Activated CD8-positive, alpha-beta T cell treated with anti-CD3 and anti-CD28 coated beads for 36 hours (primary cell): Measurements from ENCODE around the gene IQCE. TPM values are rescaled to one million over a fixed set of nuclear protein-coding genes. Genes with fewer than 3 reads are reported as not detected.

ENCODE experiments used
- ATAC-seq: fragments of 200-7000 bp; cut with Tn5 transposase; one replicate; pipeline ENCODE4 v1.10.0; 2021; ENCODE audit warnings: mild to moderate bottlenecking, moderate library complexity
- CTCF ChIA-PET: fragments of 350-600 bp; sonication (Branson Sonifier 250); formaldehyde crosslinking; loops from one replicate; lab custom pipeline; 2021; ENCODE audit warnings: antibody characterized with exemption; lab: Charles Lee
- POLR2A ChIA-PET: fragments of 350-600 bp; sonication (Branson Sonifier 250); formaldehyde crosslinking; loops from one replicate; lab custom pipeline; 2021; ENCODE audit warnings: antibody characterized with exemption; lab: Charles Lee
- DNase-seq: peaks from one replicate; pipeline ENCODE4 v3.0.0-alpha.2; 2020
- H3K27ac Mint-ChIP-seq: one replicate; pipeline ENCODE4 v1.8.0; 2021; ENCODE audit warnings: mild to moderate bottlenecking, mixed read lengths
- H3K27me3 Mint-ChIP-seq: one replicate; pipeline ENCODE4 v1.8.0; 2021; ENCODE audit warnings: mixed read lengths
- H3K36me3 Mint-ChIP-seq: one replicate; pipeline ENCODE4 v1.8.0; 2021; ENCODE audit warnings: low read depth, mixed read lengths
- H3K4me1 Mint-ChIP-seq: one replicate; pipeline ENCODE4 v1.8.0; 2021; ENCODE audit warnings: low read depth, mixed read lengths
- H3K4me3 Mint-ChIP-seq: one replicate; pipeline ENCODE4 v1.8.0; 2021; ENCODE audit warnings: mild to moderate bottlenecking, moderate library complexity, mixed read lengths
- H3K9me3 Mint-ChIP-seq: one replicate; pipeline ENCODE4 v1.8.0; 2021; ENCODE audit warnings: mixed read lengths
- intact Hi-C: fragments of 100-400 bp; cut with micrococcal nuclease; formaldehyde crosslinking; loops from one replicate; pipeline ENCODE4 v1.10.0; 2022
- total RNA-seq, 2 experiments: library from RNA; stranded (reverse); gene quantifications; one replicate each; pipeline ENCODE4 v1.2.3, GENCODE V29; 2021
- TF ChIP-seq, protein P1 (sequence below): fragments of 200-600 bp; IDR thresholded peaks from one replicate; pipeline ENCODE4 v1.8.0; 2022; ENCODE audit warnings: antibody characterized with exemption, mild to moderate bottlenecking

The IQCE gene
- total RNA-seq, 2 experiments from 2014 or later: 4.0 to 4.3 TPM

GRCh38 chr7:2610898-2611297, 52.1 kb downstream of the IQCE start:
- Mint-ChIP-seq H3K27me3 (no peaks in the 10 kb centered on the region), H3K4me1 (peaks cover 7% of the 10 kb centered on the region), H3K36me3 (no peaks in the 10 kb centered on the region), H3K27ac (no peak overlapping the region), H3K4me3 (no peak overlapping the region), H3K9me3 (no peaks in the 10 kb centered on the region)
- no peak for ATAC-seq
- TF ChIP-seq, protein P1, sequence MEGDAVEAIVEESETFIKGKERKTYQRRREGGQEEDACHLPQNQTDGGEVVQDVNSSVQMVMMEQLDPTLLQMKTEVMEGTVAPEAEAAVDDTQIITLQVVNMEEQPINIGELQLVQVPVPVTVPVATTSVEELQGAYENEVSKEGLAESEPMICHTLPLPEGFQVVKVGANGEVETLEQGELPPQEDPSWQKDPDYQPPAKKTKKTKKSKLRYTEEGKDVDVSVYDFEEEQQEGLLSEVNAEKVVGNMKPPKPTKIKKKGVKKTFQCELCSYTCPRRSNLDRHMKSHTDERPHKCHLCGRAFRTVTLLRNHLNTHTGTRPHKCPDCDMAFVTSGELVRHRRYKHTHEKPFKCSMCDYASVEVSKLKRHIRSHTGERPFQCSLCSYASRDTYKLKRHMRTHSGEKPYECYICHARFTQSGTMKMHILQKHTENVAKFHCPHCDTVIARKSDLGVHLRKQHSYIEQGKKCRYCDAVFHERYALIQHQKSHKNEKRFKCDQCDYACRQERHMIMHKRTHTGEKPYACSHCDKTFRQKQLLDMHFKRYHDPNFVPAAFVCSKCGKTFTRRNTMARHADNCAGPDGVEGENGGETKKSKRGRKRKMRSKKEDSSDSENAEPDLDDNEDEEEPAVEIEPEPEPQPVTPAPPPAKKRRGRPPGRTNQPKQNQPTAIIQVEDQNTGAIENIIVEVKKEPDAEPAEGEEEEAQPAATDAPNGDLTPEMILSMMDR: no peak
- CTCF ChIA-PET: no interaction called here
- POLR2A ChIA-PET: interaction anchor here (0.7 kb wide), 1 partner anchor 11 kb away, joined by 4 read pairs; no protein-coding TSS in a partner anchor
- no peak for DNase-seq
- intact Hi-C loops: no loop called here

GRCh38 chr7:2611401-2611800, 52.6 kb downstream of the IQCE start:
- peaks cover 7% of the 10 kb centered on the region for H3K4me1 Mint-ChIP-seq
- no peaks in the 10 kb centered on the region for H3K27me3 Mint-ChIP-seq
- H3K9me3 Mint-ChIP-seq: no peaks in the 10 kb centered on the region
- POLR2A ChIA-PET: interaction anchor here (0.7 kb wide), 1 partner anchor 11 kb away, joined by 4 read pairs; no protein-coding TSS in a partner anchor
- no peak for DNase-seq
- H3K4me3 Mint-ChIP-seq: no peak overlapping the region
- CTCF ChIA-PET: interaction anchor here (1.1 kb wide), 1 partner anchor 143 kb away, joined by 4 read pairs; no protein-coding TSS in a partner anchor
- no peak overlapping the region for H3K27ac Mint-ChIP-seq
- no peaks in the 10 kb centered on the region for H3K36me3 Mint-ChIP-seq
- no peak for ATAC-seq
- intact Hi-C loops: no loop called here
- TF ChIP-seq, protein P1: no peak

DNA sequence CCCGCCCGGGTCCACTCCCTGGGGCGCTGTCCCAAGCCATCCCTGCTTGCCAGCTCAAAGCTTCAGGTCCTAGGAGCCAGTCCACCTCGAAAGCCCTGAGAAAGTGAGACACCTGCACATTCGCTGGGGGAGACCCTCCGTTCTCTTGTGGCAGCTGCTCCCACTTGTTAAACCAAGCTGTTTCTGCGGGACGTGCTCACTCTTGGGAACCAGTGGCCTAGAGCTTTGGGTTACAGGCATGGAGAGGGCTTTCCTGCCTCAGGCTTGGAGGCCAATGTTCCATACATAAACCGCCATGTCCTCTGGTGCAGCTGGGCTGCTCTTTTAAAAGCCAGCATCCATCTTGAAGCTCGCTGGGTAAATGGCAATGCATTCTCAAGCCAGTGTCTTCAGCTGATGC, 53.1 kb downstream of the IQCE start:
- ATAC-seq (no peak), DNase-seq (no peak)
- TF ChIP-seq, protein P1: no peak
- Mint-ChIP-seq H3K4me1 (peaks cover 7% of the 10 kb centered on the region), H3K27me3 (no peaks in the 10 kb centered on the region), H3K27ac (no peak overlapping the region), H3K36me3 (no peaks in the 10 kb centered on the region), H3K9me3 (no peaks in the 10 kb centered on the region), H3K4me3 (no peak overlapping the region)
- intact Hi-C loops: no loop called here
- ChIA-PET CTCF (interaction anchor here (1.1 kb wide), 1 partner anchor 143 kb away, joined by 4 read pairs; no protein-coding TSS in a partner anchor), POLR2A (no interaction called here)

DNA sequence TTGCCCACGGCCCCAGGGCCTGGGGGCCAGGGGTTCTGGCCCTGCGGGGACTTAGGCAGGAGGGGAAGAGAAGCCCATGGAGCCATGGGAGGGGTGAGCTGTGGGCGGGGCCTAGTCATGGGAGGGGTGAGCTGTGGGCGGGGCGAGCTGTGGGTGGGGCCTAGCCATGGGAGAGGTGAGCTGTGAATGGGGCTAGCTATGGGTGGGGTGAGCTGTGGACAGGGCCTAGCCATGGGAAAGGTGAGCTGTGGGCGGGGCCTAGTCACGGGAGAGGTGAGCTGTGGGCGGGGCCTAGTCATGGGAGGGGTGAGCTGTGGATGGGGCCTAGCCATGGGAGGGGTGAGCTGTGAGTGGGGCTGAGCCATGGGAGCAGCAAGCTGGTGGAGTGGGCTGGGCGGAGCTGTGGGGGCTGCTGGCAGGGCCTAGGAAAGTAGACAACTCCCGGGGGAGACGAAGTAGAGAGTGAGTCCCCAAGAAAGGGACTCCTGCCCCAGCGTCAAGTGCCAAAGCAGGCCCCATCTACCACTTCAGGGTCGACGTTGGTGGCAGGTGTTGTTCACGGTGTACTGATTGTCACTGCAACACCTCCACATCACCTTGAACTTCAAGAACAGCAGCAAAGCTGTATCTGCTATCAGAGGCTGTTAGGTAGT, 53.8 kb downstream of the IQCE start:
- intact Hi-C loops: no loop called here
- Mint-ChIP-seq H3K4me1 (peaks cover 7% of the 10 kb centered on the region), H3K36me3 (no peaks in the 10 kb centered on the region), H3K4me3 (no peak overlapping the region), H3K27ac (no peak overlapping the region), H3K9me3 (no peaks in the 10 kb centered on the region), H3K27me3 (no peaks in the 10 kb centered on the region)
- DNase-seq (no peak), ATAC-seq (peak; percentile 40)
- ChIA-PET CTCF (interaction anchor here (1.1 kb wide), 1 partner anchor 144 kb away, joined by 4 read pairs; no protein-coding TSS in a partner anchor), POLR2A (no interaction called here)
- TF ChIP-seq, protein P1: no peak
